GM12874 (cell line): ENCODE measurements around the gene DSTN.

ENCODE experiments used
- TF ChIP-seq, protein P1 (sequence below): IDR thresholded peaks from 2 replicates; pipeline ENCODE4 v1.5.1; 2011; ENCODE audit warnings: low read depth, mild to moderate bottlenecking, control low read depth, low read length, moderate library complexity; ENCODE audit not compliant: insufficient read depth

DSTN gene

GRCh38 chr20:17658648-17658993, 88.7 kb downstream of the DSTN start:
- TF ChIP-seq, protein P1, sequence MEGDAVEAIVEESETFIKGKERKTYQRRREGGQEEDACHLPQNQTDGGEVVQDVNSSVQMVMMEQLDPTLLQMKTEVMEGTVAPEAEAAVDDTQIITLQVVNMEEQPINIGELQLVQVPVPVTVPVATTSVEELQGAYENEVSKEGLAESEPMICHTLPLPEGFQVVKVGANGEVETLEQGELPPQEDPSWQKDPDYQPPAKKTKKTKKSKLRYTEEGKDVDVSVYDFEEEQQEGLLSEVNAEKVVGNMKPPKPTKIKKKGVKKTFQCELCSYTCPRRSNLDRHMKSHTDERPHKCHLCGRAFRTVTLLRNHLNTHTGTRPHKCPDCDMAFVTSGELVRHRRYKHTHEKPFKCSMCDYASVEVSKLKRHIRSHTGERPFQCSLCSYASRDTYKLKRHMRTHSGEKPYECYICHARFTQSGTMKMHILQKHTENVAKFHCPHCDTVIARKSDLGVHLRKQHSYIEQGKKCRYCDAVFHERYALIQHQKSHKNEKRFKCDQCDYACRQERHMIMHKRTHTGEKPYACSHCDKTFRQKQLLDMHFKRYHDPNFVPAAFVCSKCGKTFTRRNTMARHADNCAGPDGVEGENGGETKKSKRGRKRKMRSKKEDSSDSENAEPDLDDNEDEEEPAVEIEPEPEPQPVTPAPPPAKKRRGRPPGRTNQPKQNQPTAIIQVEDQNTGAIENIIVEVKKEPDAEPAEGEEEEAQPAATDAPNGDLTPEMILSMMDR = no peak
